ENCODE data around the gene MINAR2. TPM values are rescaled to one million over a fixed set of nuclear protein-coding genes. Genes with fewer than 3 reads are reported as not detected.
A peak's percentile ranks its signal among the peaks of the same experiment; 100 is the strongest.

The MINAR2 gene, protein sequence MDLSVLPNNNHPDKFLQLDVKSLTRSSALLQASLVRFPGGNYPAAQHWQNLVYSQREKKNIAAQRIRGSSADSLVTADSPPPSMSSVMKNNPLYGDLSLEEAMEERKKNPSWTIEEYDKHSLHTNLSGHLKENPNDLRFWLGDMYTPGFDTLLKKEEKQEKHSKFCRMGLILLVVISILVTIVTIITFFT
- total RNA-seq (2022): not detected in 2 replicates
- Bru-seq, nascent RNA: percentile 23 among the genes with signal in this experiment
- BruChase-seq, experiment 1, labeled RNA remaining after a 2-hour chase: percentile 12 among the genes with signal in this experiment
- BruChase-seq, experiment 2, labeled RNA remaining after a 6-hour chase: percentile 11 among the genes with signal in this experiment
- long read RNA-seq: 0 reads

- no peaks in the 10 kb centered on the region for H3K9me3 Mint-ChIP-seq (ENCODE audit: unreplicated experiment)
- no peaks in the 10 kb centered on the region for H3K27me3 ChIP-seq (replicated peaks; ENCODE audit: control insufficient read depth, insufficient read depth, low read length)
- TF ChIP-seq CTCF (IDR thresholded peaks at IDR 0.05; ENCODE audit: insufficient read depth in 1 of 2, low read depth in 1 of 2, low read length in 1 of 2, severe bottlenecking in 1 of 2, unreplicated experiment in 1 of 2): no peak
- intact Hi-C loops (cut with micrococcal nuclease; ENCODE audit: unreplicated experiment): no loop called here
- H3K27ac Mint-ChIP-seq (ENCODE audit: unreplicated experiment): no peak within 1 kb of the TSS
- H3K4me3 ChIP-seq (ENCODE audit: low read depth, low read length): no peak within 1 kb of the TSS
- CTCF ChIA-PET: no interaction called here
- peaks cover 2% of the 10 kb centered on the region for H3K36me3 Mint-ChIP-seq (ENCODE audit: insufficient read depth, unreplicated experiment)
- no peak within 1 kb of the TSS for H3K4me3 Mint-ChIP-seq (ENCODE audit: unreplicated experiment)
- H3K4me1 ChIP-seq: no peaks in the 10 kb centered on the region
- H3K4me1 Mint-ChIP-seq (ENCODE audit: low read depth, unreplicated experiment): no peaks in the 10 kb centered on the region
- no peak for DNase-seq
- no peaks in the 10 kb centered on the region for H3K27me3 Mint-ChIP-seq (ENCODE audit: insufficient read depth, unreplicated experiment)
- no peaks in the 10 kb centered on the region for H3K9me3 ChIP-seq
- no peaks in the 10 kb centered on the region for H3K36me3 ChIP-seq (ENCODE audit: control insufficient read depth, insufficient read depth, low read length)
- POLR2A ChIA-PET: no interaction called here
- no TSS peak for BruUV-seq (replicated peaks)
Observed at GRCh38 chr5:129747572-129748407, at the start of gene MINAR2. Gene MINAR2, plus strand, starts transcription at chr5:129748094. Its CDS starts 97 bp downstream, at chr5:129748191.

DNA sequence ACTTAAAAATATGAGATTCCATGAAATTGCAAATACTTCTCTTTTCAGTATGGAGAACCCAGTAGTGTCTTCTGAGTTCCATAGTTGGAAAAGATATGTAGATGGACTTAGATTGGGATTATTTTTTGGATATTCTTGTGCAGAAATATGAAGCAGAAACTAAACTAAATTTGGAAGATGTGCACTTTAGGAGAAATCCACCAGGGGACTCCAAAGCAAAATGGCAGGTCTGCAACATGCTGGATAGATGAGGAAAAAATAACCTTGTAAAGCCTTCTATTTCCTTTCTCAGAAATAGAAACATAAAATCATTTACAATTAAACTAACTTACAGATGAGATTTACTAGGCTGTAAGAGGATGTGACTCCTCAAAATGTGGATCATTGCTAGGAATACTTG, 49.2 kb upstream of the MINAR2 start:
- POLR2A ChIA-PET: no interaction called here
- H3K4me1 ChIP-seq: no peaks in the 10 kb centered on the region
- no peaks in the 10 kb centered on the region for H3K36me3 Mint-ChIP-seq (ENCODE audit: insufficient read depth, unreplicated experiment)
- H3K9me3 Mint-ChIP-seq (ENCODE audit: unreplicated experiment): no peaks in the 10 kb centered on the region
- no peaks in the 10 kb centered on the region for H3K27me3 ChIP-seq (replicated peaks; ENCODE audit: control insufficient read depth, insufficient read depth, low read length)
- no peak overlapping the region for H3K4me3 ChIP-seq (ENCODE audit: low read depth, low read length)
- BruUV-seq (replicated peaks): no TSS peak
- no peak overlapping the region for H3K27ac Mint-ChIP-seq (ENCODE audit: unreplicated experiment)
- DNase-seq: no peak
- peaks cover 4% of the 10 kb centered on the region; the same call in 1 of the 2 replicates for H3K9me3 ChIP-seq
- intact Hi-C loops (cut with micrococcal nuclease; ENCODE audit: unreplicated experiment): no loop called here
- H3K4me1 Mint-ChIP-seq (ENCODE audit: low read depth, unreplicated experiment): no peaks in the 10 kb centered on the region
- no peaks in the 10 kb centered on the region for H3K27me3 Mint-ChIP-seq (ENCODE audit: insufficient read depth, unreplicated experiment)
- CTCF ChIA-PET: no interaction called here
- H3K4me3 Mint-ChIP-seq (ENCODE audit: unreplicated experiment): no peak overlapping the region
- H3K36me3 ChIP-seq (ENCODE audit: control insufficient read depth, insufficient read depth, low read length): no peaks in the 10 kb centered on the region
- TF ChIP-seq CTCF (IDR thresholded peaks at IDR 0.05; ENCODE audit: insufficient read depth in 1 of 2, low read depth in 1 of 2, low read length in 1 of 2, severe bottlenecking in 1 of 2, unreplicated experiment in 1 of 2): peak in 1 of 2 experiments; percentile 13

GRCh38 chr5:129716235-129716634, 31.7 kb upstream of the MINAR2 start:
- ChIA-PET POLR2A (no interaction called here), CTCF (no interaction called here)
- Mint-ChIP-seq H3K4me1 (ENCODE audit: low read depth, unreplicated experiment) (no peaks in the 10 kb centered on the region), H3K27ac (ENCODE audit: unreplicated experiment) (no peak overlapping the region), H3K36me3 (ENCODE audit: insufficient read depth, unreplicated experiment) (no peaks in the 10 kb centered on the region), H3K4me3 (ENCODE audit: unreplicated experiment) (no peak overlapping the region), H3K27me3 (ENCODE audit: insufficient read depth, unreplicated experiment) (no peaks in the 10 kb centered on the region), H3K9me3 (ENCODE audit: unreplicated experiment) (no peaks in the 10 kb centered on the region)
- H3K9me3 ChIP-seq: no peaks in the 10 kb centered on the region
- no peaks in the 10 kb centered on the region for H3K36me3 ChIP-seq (ENCODE audit: control insufficient read depth, insufficient read depth, low read length)
- BruUV-seq (replicated peaks): no TSS peak
- TF ChIP-seq CTCF (IDR thresholded peaks at IDR 0.05; ENCODE audit: insufficient read depth in 1 of 2, low read depth in 1 of 2, low read length in 1 of 2, severe bottlenecking in 1 of 2, unreplicated experiment in 1 of 2): no peak
- intact Hi-C loops (cut with micrococcal nuclease; ENCODE audit: unreplicated experiment): no loop called here
- H3K4me3 ChIP-seq (ENCODE audit: low read depth, low read length): no peak overlapping the region
- no peak for DNase-seq
- H3K4me1 ChIP-seq: no peaks in the 10 kb centered on the region
- H3K27me3 ChIP-seq (replicated peaks; ENCODE audit: control insufficient read depth, insufficient read depth, low read length): no peaks in the 10 kb centered on the region
